Ureter (tissue), 1 donor: ENCODE data around the gene KPNA6. TPM values are rescaled to one million over a fixed set of nuclear protein-coding genes. Genes with fewer than 3 reads are reported as not detected.

Experiments used
- DNase-seq: peaks from one replicate; pipeline ENCODE4 v3.0.0-alpha.2; 2020; ENCODE audit warnings: low spot score
- total RNA-seq: library from RNA; stranded (reverse); gene quantifications from one replicate; pipeline ENCODE4 v1.2.4, GENCODE V29; 2023
- donor health status: DM: yes; HTN: yes; CAD: no.

KPNA6 gene
- total RNA-seq, 1 donor from 2014 or later: 63.5 TPM

- DNase-seq: no peak
Observed at GRCh38 chr1:32216566-32216965, 108.7 kb downstream of the KPNA6 start.

GRCh38 chr1:32219022-32219421 lies 111.2 kb downstream of the KPNA6 start:
- no peak for DNase-seq

DNA sequence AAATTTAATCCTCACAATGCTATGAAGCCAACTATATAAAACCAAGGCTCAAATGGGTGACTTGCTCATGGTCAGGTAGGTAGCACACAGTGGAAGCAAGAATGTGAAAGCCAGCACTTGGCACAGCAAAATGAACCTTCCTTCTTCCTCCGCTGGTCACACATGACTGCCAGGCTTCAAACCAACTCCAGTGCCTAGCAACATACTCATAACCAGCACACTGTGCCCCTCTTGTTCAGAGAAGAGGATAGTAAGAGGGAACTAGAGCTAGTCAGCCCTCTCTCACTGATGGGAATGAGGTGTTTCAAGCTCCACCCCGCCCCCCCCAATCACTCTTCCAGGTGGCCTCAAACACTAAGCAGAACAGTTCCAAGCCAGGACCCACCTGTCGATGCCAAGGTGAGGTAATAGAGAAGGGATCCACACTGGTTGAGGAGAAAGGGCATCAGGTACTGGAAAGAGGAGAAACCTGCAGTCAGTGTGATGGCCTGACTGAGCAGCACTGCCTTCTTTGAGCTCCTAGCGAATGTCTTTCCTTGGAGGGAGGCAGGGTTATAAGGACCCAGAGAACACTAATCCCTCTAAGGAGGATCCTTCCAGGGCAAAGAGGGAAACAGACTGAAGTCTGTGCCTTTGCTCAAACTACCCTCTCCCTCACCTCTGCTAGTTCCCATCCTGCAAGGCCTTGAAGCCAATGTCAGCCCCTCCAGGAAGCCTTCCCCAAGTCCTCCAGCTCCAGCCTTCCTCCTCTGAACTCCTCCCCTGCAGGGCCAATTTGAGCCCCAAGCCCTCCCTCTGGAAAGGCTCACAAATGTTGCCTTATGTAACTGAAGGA lies 113.1 kb downstream of the KPNA6 start:
- DNase-seq: no peak

DNA sequence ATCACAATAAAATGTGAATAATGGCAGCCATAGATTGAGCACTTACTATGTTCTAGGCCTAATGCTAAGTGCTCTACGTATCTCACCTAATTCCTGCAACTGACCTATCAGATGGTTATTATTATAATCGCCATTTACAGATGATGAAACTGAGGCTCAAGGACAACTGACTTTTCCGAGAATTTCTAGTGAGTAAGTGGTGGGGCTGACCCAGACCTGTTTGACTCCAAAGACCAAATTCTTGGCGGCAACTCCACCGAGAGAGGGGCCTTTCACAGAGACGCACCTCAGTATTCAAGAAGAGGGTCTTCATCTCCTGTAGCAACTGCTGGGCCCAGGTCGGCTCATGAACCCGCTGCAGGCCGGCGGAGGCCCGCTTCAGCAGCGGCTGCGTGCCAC lies 113.7 kb downstream of the KPNA6 start:
- no peak for DNase-seq

DNA sequence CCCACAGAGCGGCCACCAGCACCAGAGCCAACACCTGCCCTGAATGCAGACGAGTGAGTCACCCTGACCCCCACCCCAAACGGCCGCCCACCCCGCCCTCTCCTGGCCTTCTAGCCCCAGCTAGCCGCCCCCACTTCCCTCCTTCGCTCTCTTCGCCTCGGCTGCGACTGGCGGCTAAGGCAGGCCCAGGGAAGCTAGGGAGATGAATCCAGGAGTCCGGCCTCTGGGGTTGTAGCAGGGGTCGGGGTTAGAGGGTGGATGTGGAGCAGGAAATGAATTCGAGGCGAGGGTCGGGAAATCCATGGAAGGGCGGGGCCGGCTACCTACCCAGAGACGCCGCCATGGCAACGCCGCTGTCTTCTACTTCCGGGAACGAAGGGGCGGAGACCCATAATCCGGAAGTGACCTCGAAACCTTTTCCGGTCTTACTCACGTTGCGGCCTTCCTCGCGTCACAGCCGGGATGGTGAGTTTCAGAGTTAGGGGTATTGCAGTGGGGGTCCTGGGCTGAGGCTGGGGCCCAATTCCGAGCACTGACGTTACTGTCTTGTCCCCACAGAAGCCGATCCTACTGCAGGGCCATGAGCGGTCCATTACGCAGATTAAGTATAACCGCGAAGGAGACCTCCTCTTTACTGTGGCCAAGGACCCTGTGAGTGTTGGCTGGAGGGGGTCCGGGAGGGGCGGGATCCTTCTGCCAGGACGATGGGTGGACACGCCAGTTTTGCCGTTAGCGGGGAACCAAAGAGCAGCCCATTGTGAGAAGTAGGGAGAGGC lies 114.3 kb downstream of the KPNA6 start, which contains the start of the genes EIF3I and TMEM234:
Gene EIF3I (plus strand): TSS at position 428 of the 776 bp plus-strand sequence. CDS start 35 bp downstream, at position 463.
Gene TMEM234 (minus strand): TSS at position 374 of the 776 bp plus-strand sequence. CDS start 31 bp downstream, at position 343.
- peak; percentile 95 for DNase-seq

DNA sequence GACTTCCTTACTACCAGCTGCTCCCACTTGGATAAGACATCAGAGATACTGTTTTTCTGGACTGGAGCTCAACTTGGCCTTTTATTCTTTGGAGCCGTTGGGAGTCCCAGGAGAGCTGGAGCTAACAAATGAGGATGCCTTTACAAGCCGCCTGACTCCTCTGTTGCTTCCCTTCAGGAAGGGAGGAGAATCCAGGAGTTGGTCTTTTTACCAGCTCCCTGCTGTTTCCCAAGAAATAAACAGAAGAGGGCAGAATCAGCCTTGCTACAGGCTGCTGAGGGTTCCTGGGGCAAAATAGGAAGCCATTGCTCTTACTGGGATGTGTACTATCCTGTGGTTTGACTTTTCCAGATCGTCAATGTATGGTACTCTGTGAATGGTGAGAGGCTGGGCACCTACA lies 115.8 kb downstream of the KPNA6 start:
- no peak for DNase-seq

DNA sequence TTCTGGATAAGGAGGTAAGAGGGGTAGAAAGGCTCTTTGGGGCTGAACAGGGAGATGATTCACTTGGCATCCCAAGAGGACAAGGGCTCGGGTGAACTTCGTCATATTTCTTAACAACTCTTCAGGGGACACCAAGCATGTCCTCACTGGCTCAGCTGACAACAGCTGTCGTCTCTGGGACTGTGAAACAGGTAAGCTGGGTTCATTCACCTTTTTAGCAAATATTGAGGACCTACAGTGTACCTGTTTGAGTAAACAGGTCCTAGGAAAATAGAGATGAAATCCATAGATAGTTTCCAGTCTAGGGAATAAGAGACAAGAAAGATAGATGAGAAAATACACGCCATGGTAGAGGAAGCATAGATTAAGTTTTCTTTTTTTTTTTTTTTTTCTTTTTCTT lies 116.4 kb downstream of the KPNA6 start:
- DNase-seq: no peak

Other genes with a start within 250 kb of the KPNA6 start
- 416 TPM for gene PTP4A2, start 169.7 kb upstream of the KPNA6 start, total RNA-seq
- gene KHDRBS1, start 94.2 kb upstream of the KPNA6 start, total RNA-seq: 139 TPM
- gene TMEM39B, start 35.1 kb upstream of the KPNA6 start, total RNA-seq: 21.9 TPM
- gene TXLNA, start 71.6 kb downstream of the KPNA6 start, total RNA-seq: 59.6 TPM
- gene CCDC28B, start 92.5 kb downstream of the KPNA6 start, total RNA-seq: 2.1 TPM
- 2.5 TPM for gene IQCC, start 97.6 kb downstream of the KPNA6 start, total RNA-seq
- gene DCDC2B, start 101.0 kb downstream of the KPNA6 start, total RNA-seq: not detected
- gene TMEM234, start 114.3 kb downstream of the KPNA6 start, total RNA-seq: 45.9 TPM
- gene EIF3I, start 114.4 kb downstream of the KPNA6 start, total RNA-seq: 171 TPM
- 8.3 TPM for gene FAM167B, start 139.2 kb downstream of the KPNA6 start, total RNA-seq
- 3.8 TPM for gene LCK, start 143.2 kb downstream of the KPNA6 start, total RNA-seq
- gene HDAC1, start 184.0 kb downstream of the KPNA6 start, total RNA-seq: 113 TPM
- gene MARCKSL1, start 228.2 kb downstream of the KPNA6 start, total RNA-seq: 117 TPM